ENCODE data around the gene TM4SF18.

DNA sequence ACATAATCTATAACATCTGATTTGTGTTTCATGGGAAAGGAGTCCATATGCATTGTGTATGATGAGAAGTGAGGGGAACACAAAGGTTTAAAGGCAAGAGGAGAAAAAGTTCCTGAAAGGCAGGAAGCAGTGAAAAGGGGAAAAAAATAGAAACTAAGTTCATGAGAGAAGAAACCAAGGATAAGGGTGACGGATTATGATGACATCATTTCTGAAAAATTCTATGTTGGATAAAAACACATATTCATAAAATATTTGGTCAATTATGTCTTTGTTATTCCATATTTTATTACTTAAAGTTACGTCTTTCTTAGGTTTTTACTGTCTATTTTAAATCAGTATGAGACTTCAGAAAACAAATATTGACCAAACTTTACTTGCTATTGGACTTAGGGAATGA is 63.3 kb downstream of the TM4SF18 start:
- TF ChIP-seq, protein P1, sequence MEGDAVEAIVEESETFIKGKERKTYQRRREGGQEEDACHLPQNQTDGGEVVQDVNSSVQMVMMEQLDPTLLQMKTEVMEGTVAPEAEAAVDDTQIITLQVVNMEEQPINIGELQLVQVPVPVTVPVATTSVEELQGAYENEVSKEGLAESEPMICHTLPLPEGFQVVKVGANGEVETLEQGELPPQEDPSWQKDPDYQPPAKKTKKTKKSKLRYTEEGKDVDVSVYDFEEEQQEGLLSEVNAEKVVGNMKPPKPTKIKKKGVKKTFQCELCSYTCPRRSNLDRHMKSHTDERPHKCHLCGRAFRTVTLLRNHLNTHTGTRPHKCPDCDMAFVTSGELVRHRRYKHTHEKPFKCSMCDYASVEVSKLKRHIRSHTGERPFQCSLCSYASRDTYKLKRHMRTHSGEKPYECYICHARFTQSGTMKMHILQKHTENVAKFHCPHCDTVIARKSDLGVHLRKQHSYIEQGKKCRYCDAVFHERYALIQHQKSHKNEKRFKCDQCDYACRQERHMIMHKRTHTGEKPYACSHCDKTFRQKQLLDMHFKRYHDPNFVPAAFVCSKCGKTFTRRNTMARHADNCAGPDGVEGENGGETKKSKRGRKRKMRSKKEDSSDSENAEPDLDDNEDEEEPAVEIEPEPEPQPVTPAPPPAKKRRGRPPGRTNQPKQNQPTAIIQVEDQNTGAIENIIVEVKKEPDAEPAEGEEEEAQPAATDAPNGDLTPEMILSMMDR (IDR thresholded peaks at IDR 0.05; ENCODE audit: insufficient read depth, low read depth, low read length) = no peak
- no peak for TF ChIP-seq EZH2 (IDR thresholded peaks at IDR 0.05; ENCODE audit: insufficient read depth, low read length)
